NT2/D1 (cell line): ENCODE data around the gene RBP7.

Experiments used
- SUZ12 ChIP-seq: IDR thresholded peaks from 2 replicates; pipeline ENCODE4 v1.6.1; 2011; ENCODE audit not compliant: insufficient read length, insufficient read depth; ENCODE audit errors: extremely low read depth
- YY1 ChIP-seq: IDR thresholded peaks from 2 replicates; pipeline ENCODE4 v1.6.1; 2011; ENCODE audit not compliant: insufficient read length, insufficient read depth
- ZNF274 ChIP-seq: IDR thresholded peaks from 2 replicates; pipeline ENCODE4 v1.6.1; 2011; ENCODE audit warnings: mild to moderate bottlenecking, low read depth, low read length

GRCh38 chr1:10059342-10059718 lies 62.3 kb downstream of the RBP7 start:
- TF ChIP-seq ZNF274 (no peak), YY1 (no peak), SUZ12 (no peak)
